ENCODE measurements around the gene SCAND1. TPM values are rescaled to one million over a fixed set of nuclear protein-coding genes. Genes with fewer than 3 reads are reported as not detected.

The SCAND1 gene
- total and polyA plus RNA-seq, 8 donors: 20.6 to 62.1 (median 34.2) TPM

DNA sequence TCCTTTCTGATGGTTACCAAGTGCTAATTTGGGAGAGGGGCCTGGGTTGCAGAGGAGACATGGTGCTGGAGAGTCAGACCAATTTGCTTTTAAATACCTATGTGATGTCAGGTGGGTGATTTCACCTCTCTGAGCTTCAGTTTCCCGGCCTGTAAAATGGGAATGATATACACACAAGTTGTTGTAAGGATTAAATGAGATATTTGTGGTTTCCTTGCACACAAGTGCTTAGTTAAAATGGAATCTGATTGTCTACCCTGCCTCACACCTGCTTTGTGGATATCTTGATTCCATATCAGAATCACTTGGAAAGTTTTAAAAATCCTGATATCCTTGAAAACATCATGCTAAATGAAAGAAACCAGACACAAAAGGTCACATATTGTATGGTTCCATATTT, 44.5 kb downstream of the SCAND1 start:
- TF ChIP-seq, protein P1, sequence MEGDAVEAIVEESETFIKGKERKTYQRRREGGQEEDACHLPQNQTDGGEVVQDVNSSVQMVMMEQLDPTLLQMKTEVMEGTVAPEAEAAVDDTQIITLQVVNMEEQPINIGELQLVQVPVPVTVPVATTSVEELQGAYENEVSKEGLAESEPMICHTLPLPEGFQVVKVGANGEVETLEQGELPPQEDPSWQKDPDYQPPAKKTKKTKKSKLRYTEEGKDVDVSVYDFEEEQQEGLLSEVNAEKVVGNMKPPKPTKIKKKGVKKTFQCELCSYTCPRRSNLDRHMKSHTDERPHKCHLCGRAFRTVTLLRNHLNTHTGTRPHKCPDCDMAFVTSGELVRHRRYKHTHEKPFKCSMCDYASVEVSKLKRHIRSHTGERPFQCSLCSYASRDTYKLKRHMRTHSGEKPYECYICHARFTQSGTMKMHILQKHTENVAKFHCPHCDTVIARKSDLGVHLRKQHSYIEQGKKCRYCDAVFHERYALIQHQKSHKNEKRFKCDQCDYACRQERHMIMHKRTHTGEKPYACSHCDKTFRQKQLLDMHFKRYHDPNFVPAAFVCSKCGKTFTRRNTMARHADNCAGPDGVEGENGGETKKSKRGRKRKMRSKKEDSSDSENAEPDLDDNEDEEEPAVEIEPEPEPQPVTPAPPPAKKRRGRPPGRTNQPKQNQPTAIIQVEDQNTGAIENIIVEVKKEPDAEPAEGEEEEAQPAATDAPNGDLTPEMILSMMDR (IDR thresholded peaks at IDR 0.05): no peak
- intact Hi-C loops (cut with DNase I): no loop called here
- Histone ChIP-seq H3K27ac (no peak overlapping the region), H3K27me3 (no peaks in the 10 kb centered on the region), H3K4me3 (no peak overlapping the region), H3K9me3 (no peaks in the 10 kb centered on the region), H3K4me1 (no peaks in the 10 kb centered on the region), H3K36me3 (peaks cover 0 to 77% of the 10 kb centered on the region in 2 donors)
- ATAC-seq: no peak
- no peak for DNase-seq

DNA sequence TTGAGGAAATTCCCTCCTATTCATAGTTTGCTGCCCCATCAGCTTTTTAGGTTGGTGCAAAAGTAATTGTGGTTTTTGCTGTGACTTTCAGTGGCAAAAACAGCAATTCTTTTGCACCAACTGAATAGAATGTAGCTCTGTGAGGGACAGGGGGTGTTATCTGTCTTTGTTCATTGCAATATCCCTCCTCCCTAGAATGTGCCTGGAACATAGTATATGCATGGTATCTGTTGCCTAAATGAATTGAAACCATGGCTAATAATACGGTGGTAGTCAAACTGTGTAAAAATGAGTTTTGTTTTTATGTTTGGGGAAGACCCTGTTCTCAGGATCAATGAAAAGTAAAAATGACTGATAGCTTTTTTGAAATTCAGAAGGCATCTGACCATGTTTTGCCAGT, 45.1 kb downstream of the SCAND1 start:
- ATAC-seq (no peak), DNase-seq (no peak)
- Histone ChIP-seq H3K9me3 (no peaks in the 10 kb centered on the region), H3K36me3 (peaks cover 0 to 77% of the 10 kb centered on the region in 2 donors), H3K4me3 (no peak overlapping the region), H3K27me3 (no peaks in the 10 kb centered on the region), H3K27ac (no peak overlapping the region), H3K4me1 (no peaks in the 10 kb centered on the region)
- TF ChIP-seq, protein P1 (IDR thresholded peaks at IDR 0.05): no peak
- intact Hi-C loops (cut with DNase I): no loop called here

DNA sequence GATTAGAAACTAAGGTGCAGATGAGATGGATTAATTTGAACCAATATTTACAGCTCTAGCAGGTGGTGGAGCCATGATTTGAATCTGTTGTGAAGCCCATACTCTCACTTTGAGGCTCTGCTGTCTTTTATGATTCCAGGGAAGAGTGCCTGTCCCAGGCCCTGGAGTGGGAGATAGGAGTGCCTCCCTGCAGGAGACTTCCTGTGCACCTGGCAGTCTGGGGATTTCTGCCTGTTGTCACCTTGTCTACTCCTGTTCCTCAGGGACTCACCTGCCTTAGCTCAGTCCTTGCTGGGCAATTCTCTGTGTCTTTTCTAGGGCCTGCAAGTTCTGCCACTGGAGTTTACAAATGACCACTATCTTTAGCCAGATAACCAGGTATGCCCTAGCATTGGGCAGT, 46.3 kb downstream of the SCAND1 start:
- no peak for DNase-seq
- Histone ChIP-seq H3K4me3 (no peak overlapping the region), H3K27me3 (no peaks in the 10 kb centered on the region), H3K4me1 (no peaks in the 10 kb centered on the region), H3K27ac (no peak overlapping the region), H3K9me3 (no peaks in the 10 kb centered on the region), H3K36me3 (peaks cover 0 to 65% of the 10 kb centered on the region in 2 donors)
- TF ChIP-seq, protein P1 (IDR thresholded peaks at IDR 0.05): no peak
- ATAC-seq: no peak
- intact Hi-C loops (cut with DNase I): no loop called here

DNA sequence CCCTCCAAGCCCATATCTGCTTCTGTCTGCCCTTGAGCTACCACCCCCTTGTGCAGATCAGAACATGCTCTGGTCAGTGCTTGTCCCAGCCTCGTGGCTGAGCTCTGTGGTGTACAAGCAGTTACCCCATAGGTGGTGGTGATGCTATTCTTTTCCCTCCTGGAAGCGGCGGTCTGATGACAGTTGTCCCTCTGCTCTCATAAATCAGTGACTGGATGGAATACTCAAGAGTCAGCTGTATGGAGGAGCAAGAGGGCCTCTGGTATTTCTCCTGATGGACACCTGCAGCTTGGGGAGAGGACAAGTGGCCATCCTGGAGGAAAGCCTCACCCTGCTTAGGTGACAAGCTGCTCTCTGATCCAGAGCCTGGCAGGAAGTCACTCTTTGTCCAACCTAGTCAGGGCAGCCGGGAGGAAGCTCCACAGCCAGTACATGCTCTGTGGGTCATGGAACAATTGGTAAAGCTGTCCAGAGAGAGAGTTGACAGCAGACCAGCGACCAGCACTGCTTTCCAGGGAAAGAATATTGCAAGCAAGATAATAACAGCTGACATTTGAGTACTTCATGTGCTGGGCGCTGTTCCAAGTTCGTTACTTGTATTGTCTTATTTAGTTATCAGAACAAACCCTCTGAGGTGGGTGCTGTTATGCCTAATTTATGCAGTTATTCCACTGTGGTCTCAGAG, 47.1 kb downstream of the SCAND1 start:
- intact Hi-C loops (cut with DNase I): no loop called here
- peak in 1 of 4 donors; percentile 10 for DNase-seq
- Histone ChIP-seq H3K27me3 (no peaks in the 10 kb centered on the region), H3K9me3 (no peaks in the 10 kb centered on the region), H3K4me3 (no peak overlapping the region), H3K36me3 (peaks cover 0 to 57% of the 10 kb centered on the region in 2 donors), H3K4me1 (no peaks in the 10 kb centered on the region), H3K27ac (no peak overlapping the region)
- no peak for ATAC-seq
- TF ChIP-seq, protein P1 (IDR thresholded peaks at IDR 0.05): no peak

DNA sequence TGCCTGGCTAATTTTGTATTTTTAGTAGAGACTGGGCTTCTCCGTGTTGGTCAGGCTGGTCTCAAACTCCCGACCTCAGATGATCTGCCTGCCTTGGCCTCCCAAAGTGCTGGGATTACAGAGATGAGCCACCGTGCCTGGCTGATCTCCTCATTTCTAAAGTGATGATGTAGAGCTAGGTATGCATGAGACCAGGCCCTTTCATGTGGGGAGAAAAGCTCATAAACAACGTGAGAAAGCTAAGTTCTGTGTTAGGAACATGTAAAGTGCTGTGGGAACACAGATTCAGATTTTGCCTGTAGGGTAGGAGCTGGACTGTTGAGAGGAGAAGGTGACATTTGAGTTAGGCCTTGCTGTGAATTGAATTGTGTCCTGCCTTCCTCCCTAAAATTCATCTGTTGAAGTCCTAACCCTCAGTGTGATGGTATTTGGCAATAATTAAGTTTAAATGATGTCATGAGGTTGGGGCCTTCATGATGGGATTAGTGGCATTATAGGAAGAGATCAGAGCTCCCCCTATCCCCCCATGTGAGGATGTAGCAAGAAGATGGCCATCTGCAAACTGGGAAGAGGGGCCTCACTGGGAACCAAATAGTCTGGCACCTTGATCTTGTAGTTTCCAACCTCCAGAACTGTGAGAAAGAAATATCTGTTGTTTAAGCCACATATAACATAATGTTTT, 49.2 kb downstream of the SCAND1 start:
- Histone ChIP-seq H3K36me3 (peaks cover 0 to 51% of the 10 kb centered on the region in 2 donors), H3K9me3 (no peaks in the 10 kb centered on the region), H3K4me3 (no peak overlapping the region), H3K27ac (no peak overlapping the region), H3K27me3 (no peaks in the 10 kb centered on the region), H3K4me1 (no peaks in the 10 kb centered on the region)
- ATAC-seq: no peak
- TF ChIP-seq, protein P1 (IDR thresholded peaks at IDR 0.05): no peak
- intact Hi-C loops (cut with DNase I): no loop called here
- DNase-seq: no peak

Measured in left lung (tissue), 10 donors.